Nephron (organoid): ENCODE measurements around the gene SMOC1.

Experiments used
- H3K27ac Mint-ChIP-seq, 3 experiments: 2 replicates each; pipeline ENCODE4 v1.8.0; 2020; ENCODE audit warnings: mixed read lengths in 3 of 3, mild to moderate bottlenecking in 2 of 3, moderate library complexity in 1 of 3
- H3K27me3 Mint-ChIP-seq: 2 replicates; pipeline ENCODE4 v1.8.0; 2021; ENCODE audit warnings: low read depth, mild to moderate bottlenecking, moderate library complexity, mixed read lengths
- H3K36me3 Mint-ChIP-seq: 2 replicates; pipeline ENCODE4 v1.8.0; 2020; ENCODE audit warnings: low read depth, mixed read lengths
- H3K4me1 Mint-ChIP-seq: 2 replicates; pipeline ENCODE4 v1.8.0; 2020; ENCODE audit warnings: mixed read lengths
- H3K4me3 Mint-ChIP-seq, 3 experiments: 2 replicates each; pipeline ENCODE4 v1.8.0; 2020; ENCODE audit warnings: mild to moderate bottlenecking in 3 of 3, mixed read lengths in 3 of 3, moderate library complexity in 2 of 3
- H3K9me3 Mint-ChIP-seq: 2 replicates; pipeline ENCODE4 v1.8.0; 2020; ENCODE audit warnings: mixed read lengths
- CTCF ChIP-seq, 3 experiments: fragments of 200-600 bp; sonication (generic); IDR thresholded peaks; one replicate each; pipeline ENCODE4 v1.5.0; 2021; ENCODE audit warnings: antibody characterized with exemption in 3 of 3; ENCODE audit not compliant: unreplicated experiment in 3 of 3

The SMOC1 gene

GRCh38 chr14:70020352-70021170, 141.3 kb downstream of the SMOC1 start:
- no peaks in the 10 kb centered on the region for H3K9me3 Mint-ChIP-seq

GRCh38 chr14:70021548-70022220, 142.5 kb downstream of the SMOC1 start:
- no peak overlapping the region for H3K27ac Mint-ChIP-seq
- TF ChIP-seq CTCF (IDR thresholded peaks at IDR 0.05; ENCODE audit: unreplicated experiment in 3 of 3), result no peak
- H3K36me3 Mint-ChIP-seq, result peaks cover 4% of the 10 kb centered on the region
- H3K4me1 Mint-ChIP-seq, result peaks cover 30% of the 10 kb centered on the region
- peaks cover 8% of the 10 kb centered on the region for H3K27me3 Mint-ChIP-seq
- H3K4me3 Mint-ChIP-seq, result no peak overlapping the region
- H3K9me3 Mint-ChIP-seq, result no peaks in the 10 kb centered on the region

More at GRCh38 chr14:70020352-70021170, 141.3 kb downstream of the SMOC1 start:
- Mint-ChIP-seq H3K27ac (peak overlapping the region in 1 of 3 experiments; percentile 45), H3K4me1 (peaks cover 32% of the 10 kb centered on the region), H3K4me3 (no peak overlapping the region), H3K36me3 (peaks cover 4% of the 10 kb centered on the region), H3K27me3 (peaks cover 10% of the 10 kb centered on the region)
- TF ChIP-seq CTCF (IDR thresholded peaks at IDR 0.05; ENCODE audit: unreplicated experiment in 3 of 3), result no peak

GRCh38 chr14:70022771-70023445, 143.7 kb downstream of the SMOC1 start:
- Mint-ChIP-seq H3K4me3 (no peak overlapping the region), H3K27ac (no peak overlapping the region), H3K9me3 (no peaks in the 10 kb centered on the region), H3K27me3 (peaks cover 6% of the 10 kb centered on the region), H3K4me1 (peaks cover 24% of the 10 kb centered on the region), H3K36me3 (peaks cover 4% of the 10 kb centered on the region)
- no peak for TF ChIP-seq CTCF (IDR thresholded peaks at IDR 0.05; ENCODE audit: unreplicated experiment in 3 of 3)

- Mint-ChIP-seq H3K27me3 (peaks cover 6% of the 10 kb centered on the region), H3K9me3 (no peaks in the 10 kb centered on the region), H3K4me1 (peaks cover 14% of the 10 kb centered on the region), H3K36me3 (peaks cover 4% of the 10 kb centered on the region), H3K27ac (no peak overlapping the region), H3K4me3 (no peak overlapping the region)
- no peak for TF ChIP-seq CTCF (IDR thresholded peaks at IDR 0.05; ENCODE audit: unreplicated experiment in 3 of 3)
Observed at GRCh38 chr14:70023871-70024270, 144.7 kb downstream of the SMOC1 start.

GRCh38 chr14:70027785-70028428, 148.7 kb downstream of the SMOC1 start:
- no peaks in the 10 kb centered on the region for H3K9me3 Mint-ChIP-seq
- peaks cover 4% of the 10 kb centered on the region for H3K36me3 Mint-ChIP-seq

More at GRCh38 chr14:70027785-70028428, 148.7 kb downstream of the SMOC1 start:
- no peaks in the 10 kb centered on the region for H3K4me1 Mint-ChIP-seq
- H3K27ac Mint-ChIP-seq, result no peak overlapping the region
- H3K4me3 Mint-ChIP-seq, result no peak overlapping the region
- H3K27me3 Mint-ChIP-seq, result peaks cover 8% of the 10 kb centered on the region
- TF ChIP-seq CTCF (IDR thresholded peaks at IDR 0.05; ENCODE audit: unreplicated experiment in 3 of 3), result peak; percentile 95 to 97 (median 96)
